ENCODE results near the gene ALG1. TPM values are rescaled to one million over a fixed set of nuclear protein-coding genes. Genes with fewer than 3 reads are reported as not detected.
A peak's percentile ranks its signal among the peaks of the same experiment; 100 is the strongest.

Gene ALG1, protein sequence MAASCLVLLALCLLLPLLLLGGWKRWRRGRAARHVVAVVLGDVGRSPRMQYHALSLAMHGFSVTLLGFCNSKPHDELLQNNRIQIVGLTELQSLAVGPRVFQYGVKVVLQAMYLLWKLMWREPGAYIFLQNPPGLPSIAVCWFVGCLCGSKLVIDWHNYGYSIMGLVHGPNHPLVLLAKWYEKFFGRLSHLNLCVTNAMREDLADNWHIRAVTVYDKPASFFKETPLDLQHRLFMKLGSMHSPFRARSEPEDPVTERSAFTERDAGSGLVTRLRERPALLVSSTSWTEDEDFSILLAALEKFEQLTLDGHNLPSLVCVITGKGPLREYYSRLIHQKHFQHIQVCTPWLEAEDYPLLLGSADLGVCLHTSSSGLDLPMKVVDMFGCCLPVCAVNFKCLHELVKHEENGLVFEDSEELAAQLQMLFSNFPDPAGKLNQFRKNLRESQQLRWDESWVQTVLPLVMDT
- 10 to 100 TPM in 2 of 4 donors, 1 to 10 TPM in 2; 4.8 to 17.1 (median 9.7) TPM for total RNA-seq

DNA sequence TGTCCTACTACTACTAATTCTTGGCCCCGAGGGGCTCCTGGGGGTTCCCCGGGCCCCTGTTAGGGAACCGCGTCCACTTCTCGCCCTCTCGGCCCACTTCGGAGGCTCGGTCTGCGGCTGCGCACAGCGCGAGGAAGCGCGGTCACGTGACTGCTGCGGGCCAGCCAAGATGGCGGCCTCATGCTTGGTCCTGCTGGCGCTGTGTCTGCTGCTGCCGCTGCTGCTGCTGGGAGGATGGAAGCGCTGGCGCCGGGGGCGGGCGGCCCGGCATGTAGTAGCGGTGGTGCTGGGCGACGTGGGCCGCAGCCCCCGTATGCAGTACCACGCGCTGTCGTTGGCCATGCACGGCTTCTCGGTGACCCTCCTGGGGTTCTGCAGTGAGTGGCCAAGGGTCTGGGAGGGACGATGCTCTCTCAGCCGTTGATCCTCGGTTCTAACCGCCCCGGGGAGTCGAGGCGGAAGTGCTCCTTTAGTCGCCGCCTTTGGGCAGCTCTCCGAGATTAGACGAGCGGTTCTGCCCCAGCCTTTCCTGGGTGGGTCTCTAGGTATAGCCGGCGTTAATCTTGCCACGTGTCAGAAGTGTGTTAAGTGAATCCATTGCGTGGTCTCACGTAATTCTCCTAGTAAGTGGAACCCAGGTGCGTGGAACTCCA is at the start of gene ALG1:
TSS of gene ALG1 (plus strand) at position 163 of the 653 bp plus-strand sequence. CDS start at position 170, 7 bp downstream.
- peak within 1 kb of the TSS; percentile 76 to 98 (median 91) for H3K4me3 ChIP-seq
- H3K27me3 ChIP-seq, result no peaks in the 10 kb centered on the region
- H3K4me1 ChIP-seq, result peaks cover 8 to 13% of the 10 kb centered on the region in 2 donors
- TF ChIP-seq POLR2A (IDR thresholded peaks at IDR 0.05), result peak; percentile 41 to 52
- TF ChIP-seq, protein P1, sequence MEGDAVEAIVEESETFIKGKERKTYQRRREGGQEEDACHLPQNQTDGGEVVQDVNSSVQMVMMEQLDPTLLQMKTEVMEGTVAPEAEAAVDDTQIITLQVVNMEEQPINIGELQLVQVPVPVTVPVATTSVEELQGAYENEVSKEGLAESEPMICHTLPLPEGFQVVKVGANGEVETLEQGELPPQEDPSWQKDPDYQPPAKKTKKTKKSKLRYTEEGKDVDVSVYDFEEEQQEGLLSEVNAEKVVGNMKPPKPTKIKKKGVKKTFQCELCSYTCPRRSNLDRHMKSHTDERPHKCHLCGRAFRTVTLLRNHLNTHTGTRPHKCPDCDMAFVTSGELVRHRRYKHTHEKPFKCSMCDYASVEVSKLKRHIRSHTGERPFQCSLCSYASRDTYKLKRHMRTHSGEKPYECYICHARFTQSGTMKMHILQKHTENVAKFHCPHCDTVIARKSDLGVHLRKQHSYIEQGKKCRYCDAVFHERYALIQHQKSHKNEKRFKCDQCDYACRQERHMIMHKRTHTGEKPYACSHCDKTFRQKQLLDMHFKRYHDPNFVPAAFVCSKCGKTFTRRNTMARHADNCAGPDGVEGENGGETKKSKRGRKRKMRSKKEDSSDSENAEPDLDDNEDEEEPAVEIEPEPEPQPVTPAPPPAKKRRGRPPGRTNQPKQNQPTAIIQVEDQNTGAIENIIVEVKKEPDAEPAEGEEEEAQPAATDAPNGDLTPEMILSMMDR (IDR thresholded peaks at IDR 0.05 in 4 of 5, conservative IDR thresholded peaks at IDR 0.05 in 1 of 5), result peak in 1 of 5 experiments; percentile 29
- ATAC-seq (peak; percentile 95 to 97), DNase-seq (peak; percentile 72 to 84)
- in situ Hi-C loops (cut with MboI; ENCODE audit: low sequenced_read_pairs in 4 of 4), result no loop called here
- intact Hi-C loops (cut with DNase I; ENCODE audit: low total_unique reads), result loop anchor here (1.0 to 10.0 kb wide), 2 partner anchors 39 to 457 kb away; partner anchors contain the start of genes NAGPA and UBALD1
- no peaks in the 10 kb centered on the region for H3K9me3 ChIP-seq
- H3K36me3 ChIP-seq, result peaks cover 0 to 25% of the 10 kb centered on the region in 2 donors
- peak within 1 kb of the TSS; percentile 72 to 88 (median 82) for H3K27ac ChIP-seq

DNA sequence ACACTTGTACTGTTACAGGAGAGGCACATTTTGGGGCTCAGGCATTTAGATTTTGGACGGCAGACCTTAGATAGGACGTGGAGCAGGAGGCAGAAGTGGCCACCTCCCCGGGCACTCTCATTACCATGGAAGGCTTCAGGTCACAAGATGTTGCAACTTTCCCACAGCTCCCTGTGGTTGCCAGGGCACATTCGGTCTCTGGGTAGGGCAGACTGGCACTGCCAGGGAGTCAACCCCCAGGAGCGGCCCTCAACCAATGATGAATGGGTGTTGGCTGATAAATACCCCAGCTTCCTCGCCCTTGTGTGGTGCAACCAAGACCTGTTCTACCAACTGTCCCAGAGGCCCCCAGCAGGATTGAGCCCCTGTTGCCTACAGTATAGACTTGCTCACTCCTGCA is 49.1 kb upstream of the ALG1 start:
- Histone ChIP-seq H3K4me1 (peaks cover 10 to 22% of the 10 kb centered on the region in 2 donors), H3K27me3 (no peaks in the 10 kb centered on the region), H3K27ac (peak overlapping the region in 1 of 4 donors; percentile 68), H3K9me3 (no peaks in the 10 kb centered on the region), H3K4me3 (no peak overlapping the region), H3K36me3 (peaks cover 0 to 8% of the 10 kb centered on the region in 2 donors)
- no peak for TF ChIP-seq POLR2A (IDR thresholded peaks at IDR 0.05)
- TF ChIP-seq, protein P1 (IDR thresholded peaks at IDR 0.05 in 4 of 5, conservative IDR thresholded peaks at IDR 0.05 in 1 of 5), result no peak
- DNase-seq, result peak; percentile 55 to 59
- intact Hi-C loops (cut with DNase I; ENCODE audit: low total_unique reads) (no loop called here), in situ Hi-C loops (cut with MboI; ENCODE audit: low sequenced_read_pairs in 4 of 4) (no loop called here)
- peak; percentile 85 for ATAC-seq

DNA sequence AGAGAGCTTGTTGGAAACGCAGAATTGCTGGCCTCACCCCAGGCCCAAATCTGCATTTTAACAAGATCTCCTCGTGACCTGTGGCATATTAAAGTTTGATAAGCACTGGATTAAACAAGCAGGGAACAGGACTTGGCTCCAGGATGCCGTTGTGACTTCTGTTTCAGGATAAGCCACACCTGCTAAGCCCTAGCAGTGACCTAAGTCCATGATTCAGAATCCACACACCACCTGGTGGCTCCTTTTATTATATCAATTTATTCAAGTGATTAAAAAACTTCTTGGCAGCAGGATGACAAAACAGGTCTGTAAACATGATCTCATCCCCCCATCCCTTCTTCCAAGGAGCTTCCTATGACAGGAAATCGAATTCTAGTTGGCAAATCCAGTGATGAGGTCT is 47.0 kb upstream of the ALG1 start:
- H3K36me3 ChIP-seq, result peaks cover 0 to 11% of the 10 kb centered on the region in 2 donors
- no peaks in the 10 kb centered on the region for H3K27me3 ChIP-seq
- peaks cover 10 to 22% of the 10 kb centered on the region in 2 donors for H3K4me1 ChIP-seq
- intact Hi-C loops (cut with DNase I; ENCODE audit: low total_unique reads) (no loop called here), in situ Hi-C loops (cut with MboI; ENCODE audit: low sequenced_read_pairs in 4 of 4) (no loop called here)
- ATAC-seq, result peak; percentile 77 to 80
- peak overlapping the region in 1 of 4 donors; percentile 41 for H3K27ac ChIP-seq
- TF ChIP-seq, protein P1 (IDR thresholded peaks at IDR 0.05 in 4 of 5, conservative IDR thresholded peaks at IDR 0.05 in 1 of 5), result peak in 4 of 5 experiments; percentile 19 to 38 (median 29)
- TF ChIP-seq POLR2A (IDR thresholded peaks at IDR 0.05), result no peak
- DNase-seq, result peak; percentile 12 to 40
- H3K9me3 ChIP-seq, result no peaks in the 10 kb centered on the region
- H3K4me3 ChIP-seq, result no peak overlapping the region

DNA sequence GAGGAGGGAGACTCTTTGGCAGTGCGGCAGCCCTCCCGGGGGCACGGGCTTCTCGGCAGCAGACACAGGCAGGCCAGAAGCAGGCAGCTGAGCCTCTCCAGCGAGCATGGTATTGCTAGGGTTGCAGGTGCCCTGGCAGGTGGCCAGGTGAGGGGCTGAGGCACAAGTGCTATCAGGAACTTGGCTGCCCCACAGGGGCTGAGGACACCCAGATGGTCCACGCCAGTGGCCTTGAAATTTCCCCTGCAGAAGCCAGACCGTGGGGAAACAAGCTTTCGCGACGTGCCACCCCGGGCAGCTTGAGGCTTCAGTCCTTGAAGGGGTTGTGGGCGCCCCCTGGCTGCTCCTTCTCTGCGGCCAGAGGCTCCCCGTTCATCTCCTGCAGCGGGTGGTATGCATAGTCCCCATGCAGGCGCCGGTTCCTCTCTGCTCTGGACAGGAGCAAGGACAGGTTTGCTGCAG is 46.4 kb upstream of the ALG1 start:
- TF ChIP-seq POLR2A (IDR thresholded peaks at IDR 0.05), result no peak
- TF ChIP-seq, protein P1 (IDR thresholded peaks at IDR 0.05 in 4 of 5, conservative IDR thresholded peaks at IDR 0.05 in 1 of 5), result peak in 3 of 5 experiments; percentile 10 to 37 (median 13)
- peaks cover 0 to 11% of the 10 kb centered on the region in 2 donors for H3K36me3 ChIP-seq
- ATAC-seq, result no peak
- peaks cover 10 to 22% of the 10 kb centered on the region in 2 donors for H3K4me1 ChIP-seq
- peak overlapping the region in 1 of 4 donors; percentile 41 for H3K27ac ChIP-seq
- H3K4me3 ChIP-seq, result no peak overlapping the region
- DNase-seq, result peak in 1 of 2 donors; percentile 29
- no peaks in the 10 kb centered on the region for H3K27me3 ChIP-seq
- in situ Hi-C loops (cut with MboI; ENCODE audit: low sequenced_read_pairs in 4 of 4) (no loop called here), intact Hi-C loops (cut with DNase I; ENCODE audit: low total_unique reads) (no loop called here)
- H3K9me3 ChIP-seq, result no peaks in the 10 kb centered on the region
